Stimulated activated CD8-positive, alpha-beta memory T cell treated with anti-CD3 and anti-CD28 coated beads, Interleukin-7, amount 100 ng/mL, for 24 hours (primary cell): ENCODE data around the gene EHD4.

ENCODE experiments used
- DNase-seq: peaks from one replicate; pipeline ENCODE4 v3.0.0-alpha.2; 2020; ENCODE audit warnings: low read depth

Gene EHD4

GRCh38 chr15:41936649-41937567 lies 35.4 kb downstream of the EHD4 start:
- peak; percentile 47 for DNase-seq

- no peak for DNase-seq
These were observed 36.2 kb downstream of the EHD4 start for GRCh38 chr15:41936155-41936554.

- DNase-seq: no peak
These were observed 36.8 kb downstream of the EHD4 start for GRCh38 chr15:41935566-41936020.

GRCh38 chr15:41934843-41935242 lies 37.5 kb downstream of the EHD4 start:
- peak; percentile 36 for DNase-seq

- no peak for DNase-seq
These were observed 38.6 kb downstream of the EHD4 start for GRCh38 chr15:41933771-41934170.

GRCh38 chr15:41933326-41933725 lies 39.0 kb downstream of the EHD4 start:
- DNase-seq: no peak

GRCh38 chr15:41932511-41933289 lies 39.7 kb downstream of the EHD4 start:
- DNase-seq: no peak

- DNase-seq: no peak
These were observed 40.3 kb downstream of the EHD4 start for GRCh38 chr15:41932101-41932500.

- DNase-seq: no peak
These were observed 41.5 kb downstream of the EHD4 start for GRCh38 chr15:41930867-41931222.

GRCh38 chr15:41930221-41930866 lies 42.0 kb downstream of the EHD4 start:
- DNase-seq: no peak

GRCh38 chr15:41928637-41929620 lies 43.4 kb downstream of the EHD4 start:
- no peak for DNase-seq

GRCh38 chr15:41928100-41928499 lies 44.3 kb downstream of the EHD4 start:
- DNase-seq: no peak

- DNase-seq: no peak
These were observed 44.8 kb downstream of the EHD4 start for GRCh38 chr15:41927536-41927935.

GRCh38 chr15:41926185-41927056 lies 45.9 kb downstream of the EHD4 start:
- DNase-seq: no peak

- no peak for DNase-seq
These were observed 47.2 kb downstream of the EHD4 start for GRCh38 chr15:41925086-41925608.

- DNase-seq: no peak
These were observed 48.9 kb downstream of the EHD4 start for GRCh38 chr15:41923401-41923997.

- no peak for DNase-seq
These were observed 50.0 kb downstream of the EHD4 start for GRCh38 chr15:41922353-41922752.

GRCh38 chr15:41921639-41922038 lies 50.7 kb downstream of the EHD4 start:
- DNase-seq: no peak

GRCh38 chr15:41921167-41921566 lies 51.2 kb downstream of the EHD4 start:
- no peak for DNase-seq
